ENCODE data around the gene LINC00305.

LINC00305 gene
- long read RNA-seq, donor 1: 0 reads
- long read RNA-seq, donor 2: 0 reads
- long read RNA-seq, donor 3: 0 reads
- long read RNA-seq, donor 4: 0 reads
- long read RNA-seq, donor 5, partial matches to known transcripts: 0 of 1 reads
- long read RNA-seq, donor 5, other reads (novel, unspliced or antisense): 0 of 1 reads
- long read RNA-seq, donor 6: 0 reads
- long read RNA-seq, donor 7: 0 reads
- long read RNA-seq, donor 8: 0 reads

DNA sequence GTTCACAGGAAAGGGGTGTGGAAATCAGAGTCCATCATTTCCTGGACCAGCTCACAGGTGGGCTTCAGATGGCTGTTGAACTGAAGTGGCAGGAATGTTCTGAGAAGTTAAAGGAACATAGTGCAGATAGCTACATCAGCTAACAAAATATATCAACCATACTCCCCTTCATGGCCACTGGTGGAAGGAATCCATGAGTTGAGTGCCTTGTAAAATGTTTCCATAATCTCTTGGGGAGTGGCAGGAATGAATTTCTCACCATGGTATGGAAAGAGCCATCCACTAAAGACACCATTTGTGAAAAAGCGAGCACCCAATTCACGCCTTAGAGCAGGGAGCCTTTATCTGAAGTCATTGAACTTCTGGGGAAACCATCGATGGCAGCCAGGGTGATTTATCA, at the start of gene LINC00305:
Gene LINC00305 (minus strand): TSS at position 101 of the 400 bp plus-strand sequence.
- no peak for DNase-seq

DNA sequence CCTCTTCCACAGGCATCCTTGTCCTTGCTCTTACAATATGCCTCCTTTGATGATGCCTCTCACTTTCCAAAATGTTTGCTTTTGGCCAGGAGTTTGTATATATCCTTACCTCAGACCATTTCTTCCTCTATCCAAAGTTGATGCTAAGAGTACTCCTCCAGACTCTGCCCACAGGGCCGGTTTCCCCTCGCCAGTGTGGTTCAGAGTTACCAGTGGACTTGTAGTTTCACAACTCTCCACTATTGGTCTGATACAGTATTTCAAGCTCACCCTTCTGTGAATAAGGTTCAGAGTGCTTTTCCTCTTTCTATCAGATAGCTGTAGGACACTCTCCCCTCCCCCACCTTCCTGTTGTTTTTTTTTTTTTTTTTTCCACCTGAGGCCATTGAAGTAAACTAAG, 42.2 kb upstream of the LINC00305 start:
- no peak for DNase-seq

DNA sequence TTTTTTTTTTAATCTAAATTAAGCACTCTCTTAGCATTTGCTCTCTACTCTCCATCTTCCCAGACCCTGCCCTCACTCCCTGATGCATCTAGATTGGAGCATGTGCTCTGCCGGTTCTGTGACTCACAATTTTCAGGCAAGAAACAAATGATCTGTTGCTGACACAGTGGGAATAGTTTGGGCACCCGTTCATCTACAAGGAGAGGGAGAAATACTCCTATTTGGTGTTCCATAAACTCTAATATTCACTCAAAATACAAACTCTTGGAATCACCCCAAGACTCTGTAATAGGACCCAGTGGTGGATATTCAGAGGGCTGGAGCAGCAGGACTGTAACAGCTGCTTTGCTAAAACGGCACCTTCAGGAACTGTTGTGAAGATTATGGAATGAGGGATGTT, 37.1 kb upstream of the LINC00305 start:
- DNase-seq: no peak

DNA sequence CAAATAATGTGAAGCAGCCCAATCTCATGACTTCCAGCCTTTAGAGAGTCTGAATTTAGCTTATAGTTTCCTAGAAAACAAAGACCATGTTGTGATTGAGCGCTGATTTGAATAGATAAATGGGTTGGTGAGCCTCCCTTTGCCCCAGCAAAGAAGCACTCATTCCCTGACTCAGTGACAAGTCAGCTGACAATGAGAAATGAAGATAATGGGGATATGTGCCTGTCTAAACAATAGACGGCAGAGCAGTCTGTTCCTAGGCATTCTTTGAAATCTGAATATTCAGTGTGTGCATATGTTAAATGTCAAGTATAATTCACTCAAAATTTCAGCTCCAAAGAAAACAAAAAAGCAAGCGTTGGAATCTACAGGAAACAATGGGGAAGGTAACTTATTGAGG, 34.8 kb upstream of the LINC00305 start:
- no peak for DNase-seq

DNA sequence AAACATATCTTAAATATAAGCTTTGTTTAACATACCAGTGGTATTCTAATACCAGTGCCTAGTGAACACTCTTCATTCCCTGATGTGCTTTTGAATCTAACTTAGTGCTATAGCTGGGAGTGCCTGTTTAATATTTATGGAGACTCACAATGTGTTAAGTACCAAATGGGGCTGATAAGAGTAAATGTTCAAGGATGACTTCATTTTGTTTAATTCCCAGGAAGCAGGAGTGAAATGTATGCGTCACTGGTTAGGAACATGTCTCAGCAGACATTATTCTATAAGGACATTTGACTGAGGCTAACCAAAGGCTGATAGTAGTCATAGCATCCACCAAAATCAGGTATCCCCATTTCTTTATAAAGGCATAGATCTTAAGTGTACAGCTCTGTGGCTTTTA, 31.7 kb upstream of the LINC00305 start:
- no peak for DNase-seq

DNA sequence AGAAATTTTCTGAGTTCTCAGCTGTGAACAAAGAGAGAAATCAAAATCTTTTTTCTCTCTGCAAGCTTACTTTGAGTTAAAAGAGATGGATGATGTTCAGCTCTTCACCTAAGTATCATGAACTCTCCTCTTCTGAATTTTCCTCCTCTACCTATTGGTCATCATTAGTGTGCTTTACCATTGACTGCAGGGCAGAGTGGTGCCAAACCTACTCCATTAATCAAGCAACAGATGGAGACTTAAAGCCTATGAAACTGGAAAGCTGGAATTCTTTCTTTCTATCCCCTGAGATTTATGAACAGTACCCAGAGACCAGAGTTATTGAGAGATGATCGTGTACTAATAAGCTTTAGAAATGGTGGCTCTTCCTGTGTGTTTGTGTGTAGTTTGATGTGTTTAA, 31.3 kb upstream of the LINC00305 start:
- no peak for DNase-seq

DNA sequence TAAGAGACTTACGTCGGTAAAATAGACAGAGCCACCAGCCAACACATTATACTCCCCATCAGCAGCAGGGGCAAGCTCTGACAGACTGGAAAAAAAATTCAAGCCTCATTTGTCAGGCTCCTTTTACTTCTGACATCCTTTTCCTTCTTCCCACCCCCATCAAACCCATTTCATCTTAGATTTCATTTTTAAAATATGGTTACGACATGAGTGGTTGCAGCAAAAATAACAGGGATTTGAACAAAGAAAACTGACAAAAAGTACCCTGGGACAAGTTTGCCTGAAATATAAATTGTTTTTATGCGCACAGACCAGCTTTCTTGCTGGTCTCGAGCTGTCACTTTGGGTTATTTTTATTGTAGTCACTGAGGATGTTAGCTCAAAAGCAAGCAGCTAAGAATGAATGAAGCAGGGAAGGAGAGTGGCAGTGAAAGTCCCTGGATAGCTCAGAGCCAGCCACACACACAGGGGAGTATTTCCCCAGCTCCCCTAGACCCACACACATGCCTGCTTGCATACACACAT, 30.7 kb upstream of the LINC00305 start:
- no peak for DNase-seq

DNA sequence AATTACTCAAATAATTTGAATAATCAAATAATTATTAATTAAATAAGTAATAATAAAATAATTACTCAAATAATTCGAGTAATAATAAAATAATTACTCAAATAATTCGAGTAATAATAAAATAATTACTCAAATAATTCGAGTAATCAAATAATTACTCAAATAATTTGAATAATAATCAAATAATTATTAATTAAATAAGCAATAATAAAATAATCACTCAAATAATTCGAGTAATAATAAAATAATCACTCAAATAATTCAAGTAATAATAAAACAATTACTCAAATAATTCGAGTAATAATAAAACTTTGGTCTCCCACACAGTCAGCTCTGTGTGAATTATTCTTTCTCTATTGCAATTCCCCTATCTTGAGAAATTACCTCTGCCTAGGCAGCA, 30.0 kb upstream of the LINC00305 start:
- no peak for DNase-seq

DNA sequence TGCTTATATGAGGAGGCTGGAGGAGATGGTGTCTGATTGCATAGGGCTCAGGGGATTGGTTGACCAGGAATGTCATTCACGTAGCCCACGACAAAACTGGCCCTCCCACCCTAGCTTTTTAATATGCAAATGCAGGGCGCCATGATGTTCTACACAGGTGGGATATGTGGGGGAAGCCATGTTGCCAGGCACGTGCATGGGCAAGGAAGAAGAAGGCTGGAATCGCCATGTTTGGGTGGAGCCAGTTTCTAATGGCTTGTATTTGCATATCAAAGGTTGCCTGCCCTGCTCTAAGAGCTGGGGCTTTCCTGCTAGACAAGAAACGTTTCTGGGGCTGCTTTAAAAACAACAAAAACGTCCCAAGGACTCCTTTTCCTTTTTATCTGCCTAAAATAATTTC, 26.5 kb upstream of the LINC00305 start:
- DNase-seq: no peak

DNA sequence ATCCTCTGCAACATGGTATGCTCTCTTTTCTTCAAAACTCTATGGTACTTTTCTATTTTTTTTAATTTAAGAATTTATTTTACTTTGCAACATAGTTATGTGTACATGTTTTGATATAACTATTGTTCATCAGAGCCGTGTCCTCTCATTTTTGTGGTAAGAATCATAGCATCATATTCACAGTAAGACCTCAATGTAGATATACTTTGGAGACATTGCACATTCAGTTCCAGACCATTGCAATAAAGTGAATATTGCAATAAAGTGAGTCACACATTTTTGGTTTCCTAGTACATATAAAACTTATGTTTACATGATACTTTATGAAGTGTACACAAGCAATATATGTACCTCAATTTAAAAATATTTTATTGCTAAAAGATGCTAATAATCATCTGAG, 22.7 kb upstream of the LINC00305 start:
- no peak for DNase-seq

DNA sequence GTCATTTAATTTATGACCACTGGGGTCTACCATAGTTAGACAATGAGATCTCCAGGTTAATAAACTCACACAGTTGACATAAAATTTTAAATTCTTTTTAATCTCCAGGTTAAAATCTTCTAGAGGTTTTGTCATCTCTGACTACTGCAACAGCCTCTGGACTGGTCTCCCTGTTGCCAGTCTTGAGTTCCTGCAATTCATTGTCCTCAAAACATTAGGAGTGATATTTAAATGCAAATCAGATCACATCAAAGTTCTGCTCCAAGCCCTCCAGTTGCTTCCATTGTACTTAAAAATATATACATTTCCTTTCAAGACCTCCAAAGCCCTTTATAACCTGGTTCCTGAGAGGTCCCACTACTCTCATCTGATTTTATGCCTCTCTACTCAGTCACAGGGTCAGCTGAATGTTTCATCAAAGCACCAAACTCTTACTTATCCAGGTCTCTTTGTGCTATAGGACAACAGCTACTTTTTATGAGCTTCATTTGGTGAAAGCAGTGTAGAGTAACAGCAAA, 18.6 kb upstream of the LINC00305 start:
- DNase-seq: no peak

DNA sequence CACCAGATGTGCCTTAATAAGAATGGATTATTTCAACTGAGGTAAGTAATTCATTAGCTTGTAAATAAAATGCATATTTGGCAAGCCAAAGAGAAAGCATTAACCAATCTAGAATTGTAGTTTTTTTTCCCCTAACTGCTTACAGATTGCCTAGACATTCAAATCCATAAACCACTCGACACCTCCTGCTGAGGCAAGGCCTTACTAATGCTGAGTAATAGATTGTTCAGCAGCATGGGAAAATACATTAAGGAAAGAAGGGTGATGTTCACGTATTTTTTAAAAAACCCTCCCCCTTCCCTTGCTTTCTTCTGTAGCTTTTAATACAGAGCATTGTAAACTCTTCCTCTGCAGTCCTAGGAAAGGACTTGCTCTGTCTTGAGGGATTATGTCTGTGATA, 17.0 kb upstream of the LINC00305 start:
- DNase-seq: no peak

DNA sequence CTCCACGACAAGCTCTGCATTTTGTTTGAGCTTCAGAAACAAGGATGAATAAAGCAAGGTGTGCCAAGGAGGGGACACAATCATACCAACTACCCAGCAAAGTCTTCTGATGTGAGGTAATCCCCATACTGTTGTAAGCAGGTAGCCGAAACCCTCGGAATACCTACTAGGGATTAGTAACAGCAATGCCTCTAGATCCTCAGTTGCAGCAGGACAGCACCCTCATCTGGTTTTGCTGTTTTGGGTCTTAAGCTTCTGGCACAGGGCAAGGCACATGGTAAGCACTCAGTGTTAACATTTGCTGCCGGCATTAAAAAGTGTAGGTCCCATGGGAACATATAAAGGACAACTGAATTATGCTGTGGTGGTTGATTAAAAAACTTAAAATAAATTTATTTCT, 16.0 kb upstream of the LINC00305 start:
- DNase-seq: no peak

DNA sequence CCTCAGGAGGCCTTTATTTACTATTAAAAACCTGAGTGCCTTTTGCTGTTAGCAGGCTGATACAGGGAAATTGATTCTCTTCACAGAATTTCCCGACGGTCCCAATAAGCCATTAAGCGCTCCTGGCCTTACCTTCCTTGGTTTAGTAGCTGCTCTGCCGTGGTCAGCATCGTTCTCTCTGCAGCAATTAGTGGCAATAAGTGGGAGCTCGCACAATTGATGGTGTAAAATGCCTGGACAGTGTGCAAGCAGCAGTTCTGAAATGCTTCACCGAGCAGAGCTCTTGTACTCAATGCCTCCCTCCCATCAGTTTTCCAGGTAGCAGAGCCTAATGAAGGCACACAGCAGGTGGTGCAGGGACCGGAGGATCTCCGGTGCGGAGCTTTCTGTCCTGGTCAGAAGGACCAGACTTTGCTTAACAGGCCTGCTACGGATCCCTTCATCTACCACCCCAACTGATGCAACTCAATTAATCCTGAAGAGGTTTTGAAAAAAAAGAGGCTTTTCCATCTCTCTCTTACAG, 1.1 kb upstream of the LINC00305 start:
- DNase-seq: no peak

DNA sequence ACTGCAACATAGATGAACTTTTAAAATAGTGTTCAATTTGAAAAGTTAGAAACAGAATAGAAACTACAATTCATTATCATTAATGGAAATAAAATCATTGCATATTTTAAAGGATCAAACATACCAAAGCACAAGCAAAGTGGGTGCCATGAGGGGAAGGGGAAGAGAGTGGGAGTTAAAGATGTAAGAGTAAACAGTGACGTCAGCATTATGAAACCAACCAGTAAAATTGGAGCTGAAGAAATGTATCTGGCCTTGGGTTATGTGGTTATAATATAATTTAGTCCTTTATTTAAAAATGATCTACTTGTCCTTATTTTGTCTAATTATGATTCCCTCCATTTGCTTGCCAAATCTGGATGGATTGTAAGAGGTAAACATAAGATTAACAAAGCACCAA, 6.0 kb downstream of the LINC00305 start:
- no peak for DNase-seq

DNA sequence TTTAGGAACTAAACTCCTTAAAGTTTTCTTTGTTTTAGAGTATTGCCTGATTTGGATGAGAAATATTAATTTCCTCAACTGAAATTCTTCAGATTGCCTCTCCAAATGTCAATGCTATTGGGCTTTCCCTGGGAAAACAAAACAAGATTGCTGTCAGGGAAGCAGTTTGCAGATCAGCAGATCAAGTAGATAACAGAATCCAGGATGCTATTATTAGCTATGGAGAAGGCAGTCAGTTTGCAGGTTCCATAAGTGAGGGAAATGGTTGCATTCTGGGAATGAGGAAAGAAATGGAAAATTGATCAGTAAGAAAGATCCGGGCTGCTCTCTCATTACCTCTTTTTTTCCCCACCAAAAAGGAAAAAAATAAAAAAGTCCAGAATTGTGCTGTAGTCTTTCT, 11.0 kb downstream of the LINC00305 start:
- no peak for DNase-seq

DNA sequence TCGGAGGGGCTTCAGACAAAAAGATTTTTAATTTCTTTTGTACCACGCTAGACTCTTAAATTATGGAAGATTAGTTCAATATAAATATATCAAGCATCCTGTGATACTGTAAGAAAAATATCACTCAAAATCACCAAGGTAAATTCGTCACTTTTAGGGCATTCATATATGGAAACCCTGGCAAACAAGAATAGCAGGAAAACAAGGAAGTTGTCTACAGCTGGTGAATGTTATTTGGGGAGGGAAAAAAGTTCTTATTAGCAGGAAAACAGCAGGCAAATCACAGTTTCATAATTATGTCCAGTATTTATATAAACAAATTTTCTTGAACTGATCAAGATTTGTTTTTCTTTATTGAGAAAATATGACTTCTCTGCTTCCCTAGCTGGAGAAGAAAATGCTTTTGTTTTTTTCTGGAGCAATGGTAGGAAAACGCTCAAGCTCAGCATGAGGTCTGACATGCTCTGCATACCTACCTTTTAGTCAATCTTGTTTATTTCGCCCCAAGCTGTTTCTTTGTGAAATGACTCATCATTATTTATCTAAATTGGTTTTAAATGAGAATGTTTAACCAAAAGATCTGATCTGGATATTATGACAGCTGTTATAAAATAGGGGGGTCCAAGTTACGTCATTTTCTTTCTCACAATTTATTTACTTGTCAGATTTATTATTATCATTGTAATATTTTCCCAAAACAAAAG, 14.7 kb downstream of the LINC00305 start:
- DNase-seq: no peak

DNA sequence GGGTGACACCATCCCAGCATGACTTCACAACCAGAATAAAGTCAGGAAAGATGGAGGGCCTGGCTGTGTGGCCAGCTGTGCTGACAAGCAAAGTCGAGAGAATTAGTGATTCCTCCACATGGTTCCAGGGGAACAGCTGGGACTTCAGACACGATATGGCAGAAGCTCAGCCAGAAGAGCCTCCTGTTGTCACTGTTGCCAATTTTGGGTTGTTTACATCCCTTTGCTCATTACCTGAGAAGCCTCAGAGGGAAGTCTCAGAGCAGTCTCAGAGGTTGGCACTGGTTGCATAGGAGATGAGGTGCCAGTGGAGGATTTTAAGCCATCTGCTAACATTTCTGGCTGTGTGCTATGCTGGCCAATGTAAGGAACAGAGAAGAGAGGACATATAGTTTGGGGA, 16.0 kb downstream of the LINC00305 start:
- DNase-seq: no peak

DNA sequence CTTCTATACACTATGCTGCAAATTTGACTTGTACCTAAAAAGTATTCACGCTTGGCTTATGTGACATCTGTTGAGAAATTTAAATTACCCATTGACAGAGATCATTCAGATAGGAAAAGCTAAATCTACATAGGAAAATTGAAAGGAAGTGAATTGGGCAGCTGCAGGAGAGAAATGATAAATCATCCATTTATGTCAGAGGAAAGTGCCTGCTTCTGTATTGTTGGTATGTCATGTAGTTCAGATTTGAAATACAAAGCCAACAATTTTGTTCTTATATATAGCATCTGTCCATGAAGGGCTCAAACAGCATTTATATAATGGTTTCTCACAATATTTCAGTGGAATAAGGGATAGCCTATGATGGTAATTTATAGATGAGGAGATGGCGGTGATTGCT, 17.6 kb downstream of the LINC00305 start:
- DNase-seq: no peak

DNA sequence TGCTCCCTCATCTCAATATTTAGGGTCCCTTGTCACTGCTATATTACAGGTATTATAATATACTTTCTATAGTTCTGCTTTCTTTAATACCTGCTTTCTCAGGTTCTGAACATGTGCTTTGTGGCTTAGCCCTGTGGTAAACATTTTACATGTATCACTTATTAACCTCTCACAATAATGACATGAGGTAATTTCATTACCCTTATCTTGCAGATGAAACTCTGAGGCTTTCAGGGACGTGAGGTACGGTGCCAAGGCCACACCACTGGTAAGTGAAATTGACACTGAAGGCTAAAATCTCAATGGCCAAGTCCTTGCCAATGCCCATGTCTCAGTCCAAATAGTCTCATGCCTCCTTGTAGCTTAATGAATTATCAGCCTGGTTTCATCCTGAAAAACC, 21.7 kb downstream of the LINC00305 start:
- DNase-seq: no peak

DNA sequence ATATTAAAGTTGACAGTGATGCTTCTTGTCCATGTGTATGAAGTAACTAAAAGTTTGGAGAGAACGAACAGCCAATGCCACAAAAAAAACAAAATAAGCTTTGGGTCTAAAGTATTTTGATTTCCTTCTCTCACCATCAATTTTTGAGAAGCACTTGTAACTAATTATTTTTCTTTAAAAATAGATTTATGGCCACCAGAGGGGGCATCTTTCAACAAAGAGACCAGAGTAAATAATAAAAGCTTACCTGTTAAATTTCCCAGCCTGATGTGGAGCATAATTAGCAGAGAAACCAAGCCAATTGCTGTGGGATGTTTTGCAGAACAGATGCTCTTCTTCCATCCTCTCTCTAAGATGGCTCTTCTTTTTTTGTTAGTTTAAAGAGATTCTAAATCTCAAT, 29.0 kb downstream of the LINC00305 start:
- no peak for DNase-seq

DNA sequence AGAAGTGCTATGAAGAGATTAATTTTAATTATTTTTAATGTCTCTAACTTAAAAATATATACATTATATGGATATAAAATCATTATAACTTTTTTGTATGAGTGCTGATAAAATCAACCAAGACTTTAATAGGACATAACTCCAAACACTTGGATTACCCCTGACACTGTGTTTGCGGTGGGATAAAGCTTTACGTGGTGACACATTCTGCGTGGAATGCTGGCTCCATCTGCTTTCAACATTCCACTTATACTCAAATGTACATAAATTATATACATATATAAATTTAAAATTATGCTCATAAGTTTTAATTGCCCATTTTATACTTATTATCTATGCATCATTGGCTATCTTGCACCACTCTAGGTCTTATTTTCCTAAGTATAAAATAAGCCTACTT, 30.5 kb downstream of the LINC00305 start:
- DNase-seq: no peak

DNA sequence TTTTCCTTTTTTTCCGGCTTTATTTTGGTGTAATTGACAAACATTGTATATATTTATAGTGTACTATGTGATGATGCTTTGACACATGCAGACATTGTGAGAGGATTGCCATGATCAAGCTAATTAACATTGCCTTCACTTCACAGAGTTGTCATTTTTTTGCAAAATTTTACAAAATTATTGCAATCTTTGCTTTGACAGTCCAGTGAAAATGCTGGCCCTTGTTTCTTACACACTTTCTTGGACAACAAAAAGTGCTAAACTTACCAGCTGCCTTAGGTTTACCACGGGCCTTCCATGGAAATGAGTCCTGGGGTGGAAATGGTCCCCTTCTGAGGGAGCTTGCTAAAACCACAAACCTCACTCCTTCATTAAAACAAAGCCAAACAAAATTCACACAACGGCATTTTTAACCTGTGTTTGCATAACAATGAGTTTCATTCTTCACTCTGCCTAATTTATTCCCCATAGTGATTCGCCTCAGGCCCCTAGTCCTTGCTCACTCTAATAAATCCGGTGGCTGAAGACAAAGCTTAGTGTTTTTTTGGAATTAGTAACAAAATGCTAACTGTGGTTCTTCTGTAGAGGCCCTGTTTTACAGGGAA, 32.2 kb downstream of the LINC00305 start:
- no peak for DNase-seq
